ENCODE measurements around the gene KIF7. TPM values are rescaled to one million over a fixed set of nuclear protein-coding genes. Genes with fewer than 3 reads are reported as not detected.

The KIF7 gene
- total RNA-seq, 6 experiments from 2014 or later, result 0.34 to 0.92 (median 0.48) TPM

- ATAC-seq, result no peak
- Histone ChIP-seq H3K27ac (no peak overlapping the region), H3K4me1 (peaks cover 0 to 6% (median 0%) of the 10 kb centered on the region in 4 donors), H3K4me3 (no peak overlapping the region), H3K27me3 (no peaks in the 10 kb centered on the region), H3K9me3 (no peaks in the 10 kb centered on the region), H3K36me3 (no peaks in the 10 kb centered on the region)
- no peak for DNase-seq
- intact Hi-C loops (cut with DNase I), result no loop called here
- 100% methylated on average over 1 of the region's 1 CpG for WGBS (ENCODE audit: insufficient coverage, low coverage, low lambda C conversion rate, missing lambda C conversion rate)
- TF ChIP-seq POLR2A (IDR thresholded peaks at IDR 0.05) (no peak), CTCF (IDR thresholded peaks at IDR 0.05) (no peak)
These were observed 41.1 kb downstream of the KIF7 start for GRCh38 chr15:89614164-89614563.

GRCh38 chr15:89613031-89613430 is 42.2 kb downstream of the KIF7 start:
- TF ChIP-seq CTCF (IDR thresholded peaks at IDR 0.05) (no peak), POLR2A (IDR thresholded peaks at IDR 0.05) (no peak)
- DNase-seq (no peak), ATAC-seq (no peak)
- peaks cover 0 to 6% (median 0%) of the 10 kb centered on the region in 4 donors for H3K4me1 ChIP-seq
- no peaks in the 10 kb centered on the region for H3K9me3 ChIP-seq
- H3K36me3 ChIP-seq, result no peaks in the 10 kb centered on the region
- intact Hi-C loops (cut with DNase I), result no loop called here
- no peak overlapping the region for H3K27ac ChIP-seq
- no peaks in the 10 kb centered on the region for H3K27me3 ChIP-seq
- H3K4me3 ChIP-seq, result no peak overlapping the region
- WGBS (ENCODE audit: insufficient coverage, low coverage, low lambda C conversion rate, missing lambda C conversion rate), result 94% methylated on average over 2 of the region's 2 CpGs

- intact Hi-C loops (cut with DNase I), result no loop called here
- no peak for ATAC-seq
- H3K4me1 ChIP-seq, result peaks cover 0 to 6% (median 0%) of the 10 kb centered on the region in 4 donors
- H3K9me3 ChIP-seq, result no peaks in the 10 kb centered on the region
- DNase-seq, result no peak
- H3K27me3 ChIP-seq, result no peaks in the 10 kb centered on the region
- TF ChIP-seq POLR2A (IDR thresholded peaks at IDR 0.05) (no peak), CTCF (IDR thresholded peaks at IDR 0.05) (no peak)
- WGBS (ENCODE audit: insufficient coverage, low coverage, low lambda C conversion rate, missing lambda C conversion rate), result 93% methylated on average over 2 of the region's 2 CpGs
- no peak overlapping the region for H3K4me3 ChIP-seq
- no peaks in the 10 kb centered on the region for H3K36me3 ChIP-seq
- H3K27ac ChIP-seq, result no peak overlapping the region
These were observed 44.0 kb downstream of the KIF7 start for GRCh38 chr15:89611317-89611716.

GRCh38 chr15:89599021-89599420 is 56.2 kb downstream of the KIF7 start:
- H3K4me1 ChIP-seq, result no peaks in the 10 kb centered on the region
- intact Hi-C loops (cut with DNase I), result no loop called here
- DNase-seq (no peak), ATAC-seq (no peak)
- TF ChIP-seq POLR2A (IDR thresholded peaks at IDR 0.05), result no peak
- TF ChIP-seq CTCF (IDR thresholded peaks at IDR 0.05), result no peak
- no peak overlapping the region for H3K27ac ChIP-seq
- H3K27me3 ChIP-seq, result no peaks in the 10 kb centered on the region
- H3K36me3 ChIP-seq, result no peaks in the 10 kb centered on the region
- no peak overlapping the region for H3K4me3 ChIP-seq
- WGBS (ENCODE audit: insufficient coverage, low coverage, low lambda C conversion rate, missing lambda C conversion rate), result 96% methylated on average over 4 of the region's 4 CpGs
- H3K9me3 ChIP-seq, result no peaks in the 10 kb centered on the region

GRCh38 chr15:89593018-89593417 is 62.2 kb downstream of the KIF7 start:
- Histone ChIP-seq H3K36me3 (no peaks in the 10 kb centered on the region), H3K27me3 (no peaks in the 10 kb centered on the region), H3K27ac (no peak overlapping the region), H3K9me3 (no peaks in the 10 kb centered on the region), H3K4me1 (no peaks in the 10 kb centered on the region), H3K4me3 (no peak overlapping the region)
- ATAC-seq (no peak), DNase-seq (no peak)
- WGBS (ENCODE audit: insufficient coverage, low coverage, low lambda C conversion rate, missing lambda C conversion rate), result 100% methylated on average over 4 of the region's 4 CpGs
- TF ChIP-seq POLR2A (IDR thresholded peaks at IDR 0.05) (no peak), CTCF (IDR thresholded peaks at IDR 0.05) (no peak)
- intact Hi-C loops (cut with DNase I), result no loop called here
